SK-N-SH (cell line): ENCODE data around the gene MARCHF10. TPM values are rescaled to one million over a fixed set of nuclear protein-coding genes. Genes with fewer than 3 reads are reported as not detected.

Experiments
- CTCF ChIA-PET: fragments of 300-600, 350-600 bp; formaldehyde crosslinking; extraction: SDS; loops from one replicate; lab custom pipeline; 2021; lab: Yijun Ruan, JAX
- POLR2A ChIA-PET: fragments of 350-600 bp; sonication (Branson Sonifier 250); formaldehyde crosslinking; extraction: SDS; loops from one replicate; lab custom pipeline; 2020; ENCODE audit warnings: antibody characterized with exemption, inconsistent platforms; lab: Yijun Ruan, JAX
- DNase-seq: peaks from one replicate; pipeline ENCODE4 v3.0.0; 2012
- H2AFZ ChIP-seq: fragments of 200-600 bp; sonication (generic); 2 replicates; pipeline ENCODE4 v1.8.1; 2016; ENCODE audit warnings: antibody characterized with exemption, mild to moderate bottlenecking, low read depth
- H3F3A ChIP-seq: fragments of 200-600 bp; sonication (generic); replicated peaks from 2 replicates; pipeline ENCODE3; 2016; ENCODE audit warnings: antibody characterized with exemption, mild to moderate bottlenecking; ENCODE audit not compliant: insufficient read depth
- H3K27ac ChIP-seq, 2 experiments: fragments of 200-500 bp in 1 of 2; fragments of 200-600 bp in 1 of 2; sonication (Bioruptor generic) in 1 of 2; sonication (generic), shearing (Covaris generic) in 1 of 2; 2 replicates each; pipeline versions ENCODE4 v1.5.1 to v1.6.1; 2014 to 2016; ENCODE audit warnings: low read depth in 2 of 2, inconsistent platforms in 1 of 2, low read length in 1 of 2, mild to moderate bottlenecking in 1 of 2, mixed read lengths in 1 of 2
- H3K27me3 ChIP-seq: fragments of 200-600 bp; sonication (generic), shearing (Covaris generic); 2 replicates; pipeline ENCODE4 v1.6.1; 2016; ENCODE audit warnings: mixed run types; ENCODE audit not compliant: insufficient read depth
- H3K36me3 ChIP-seq, 2 experiments: fragments of 200-500 bp in 1 of 2; fragments of 200-600 bp in 1 of 2; sonication (Bioruptor generic) in 1 of 2; sonication (generic) in 1 of 2; replicated peaks in 1 of 2; 2 replicates each; pipeline versions ENCODE3 to v1.5.1; 2014 to 2016; ENCODE audit warnings: low read length in 1 of 2, mild to moderate bottlenecking in 1 of 2; ENCODE audit not compliant: insufficient read depth in 2 of 2, control insufficient read depth in 1 of 2
- H3K4me1 ChIP-seq, 2 experiments: fragments of 200-500 bp in 1 of 2; fragments of 200-600 bp in 1 of 2; sonication (Bioruptor generic) in 1 of 2; sonication (generic), shearing (Covaris generic) in 1 of 2; 2 replicates each; pipeline versions ENCODE4 v1.5.1 to v1.6.1; 2014 to 2016; ENCODE audit warnings: low read depth in 1 of 2, low read length in 1 of 2, mixed run types in 1 of 2; ENCODE audit not compliant: insufficient read depth in 2 of 2, control insufficient read depth in 1 of 2
- H3K4me2 ChIP-seq: fragments of 200-600 bp; sonication (generic), shearing (Covaris generic); 2 replicates; pipeline ENCODE4 v1.6.1; 2017; ENCODE audit warnings: mixed run types
- H3K4me3 ChIP-seq, 2 experiments: fragments of 200-500 bp in 1 of 2; fragments of 200-600 bp in 1 of 2; sonication (Bioruptor generic) in 1 of 2; sonication (generic), shearing (Covaris generic) in 1 of 2; 2 replicates each; pipeline versions ENCODE4 v1.5.1 to v1.8.1; 2014 to 2016; ENCODE audit warnings: low read depth in 2 of 2, inconsistent platforms in 1 of 2, low read length in 1 of 2, mild to moderate bottlenecking in 1 of 2, mixed read lengths in 1 of 2, moderate library complexity in 1 of 2
- H3K79me2 ChIP-seq: fragments of 200-600 bp; sonication (generic); 2 replicates; pipeline ENCODE4 v1.8.1; 2017; ENCODE audit warnings: mild to moderate bottlenecking; ENCODE audit not compliant: insufficient read depth
- H3K9ac ChIP-seq: fragments of 200-600 bp; sonication (generic); 2 replicates; pipeline ENCODE4 v1.6.1; 2017; ENCODE audit warnings: mixed run types
- H3K9me2 ChIP-seq: fragments of 200-600 bp; sonication (generic); 2 replicates; pipeline ENCODE4 v1.6.1; 2017; ENCODE audit warnings: mixed run types
- H3K9me3 ChIP-seq: fragments of 200-600 bp; sonication (generic); 2 replicates; pipeline ENCODE4 v1.6.1; 2017; ENCODE audit warnings: mixed run types, mild to moderate bottlenecking, moderate library complexity
- H4K20me1 ChIP-seq: fragments of 200-600 bp; sonication (generic); 2 replicates; pipeline ENCODE4 v1.6.1; 2017; ENCODE audit warnings: mild to moderate bottlenecking, mixed run types; ENCODE audit not compliant: insufficient read depth
- CTCF ChIP-seq: fragments of 200-600 bp; sonication (generic); IDR thresholded peaks from 2 replicates; pipeline ENCODE4 v1.6.1; 2017; ENCODE audit warnings: antibody characterized with exemption, mild to moderate bottlenecking, moderate library complexity
- ELF1 ChIP-seq: IDR thresholded peaks from 2 replicates; pipeline ENCODE4 v1.4.0; 2012
- EP300 ChIP-seq, 2 experiments: IDR thresholded peaks; 2 replicates each; pipeline versions ENCODE4 v1.4.0 to v1.6.1; 2012; ENCODE audit warnings: borderline replicate concordance in 1 of 2, low read depth in 1 of 2, low read length in 1 of 2
- EZH2phosphoT487 ChIP-seq: fragments of 200-600 bp; sonication (generic); IDR thresholded peaks from 2 replicates; pipeline ENCODE4 v1.6.1; 2017; ENCODE audit warnings: low read depth, mixed run types, mild to moderate bottlenecking, antibody characterized with exemption, moderate library complexity, borderline replicate concordance
- FOSL2 ChIP-seq: IDR thresholded peaks from 2 replicates; pipeline ENCODE4 v1.4.0; 2012; ENCODE audit warnings: low read depth, mild to moderate bottlenecking, moderate library complexity, borderline replicate concordance
- GATA2 ChIP-seq: sonication (generic); formaldehyde crosslinking; IDR thresholded peaks from 2 replicates; pipeline ENCODE4 v1.5.0; 2020; ENCODE audit warnings: mild to moderate bottlenecking, missing genetic modification reagents
- IRF3 ChIP-seq: fragments of 150-350 bp; IDR thresholded peaks from 2 replicates; pipeline ENCODE4 v1.6.1; 2016; ENCODE audit warnings: mild to moderate bottlenecking, low read depth, low read length
- JUND ChIP-seq: IDR thresholded peaks from 2 replicates; pipeline ENCODE4 v1.4.0; 2012
- PBX3 ChIP-seq: IDR thresholded peaks from 2 replicates; pipeline ENCODE4; 2012
- RCOR1 ChIP-seq: fragments of 150-350 bp; IDR thresholded peaks from 2 replicates; pipeline ENCODE4 v1.6.1; 2017; ENCODE audit warnings: antibody characterized with exemption, low read length
- RFX5 ChIP-seq: IDR thresholded peaks from 2 replicates; pipeline ENCODE4 v1.6.1; 2012; ENCODE audit warnings: mild to moderate bottlenecking, improper control_type of control experiment, low read length
- TCF12 ChIP-seq: IDR thresholded peaks from 2 replicates; pipeline ENCODE4 v1.4.0; 2012
- ZBTB33 ChIP-seq: IDR thresholded peaks from 2 replicates; pipeline ENCODE4 v1.4.0; 2012; ENCODE audit warnings: low read depth, borderline replicate concordance
- WGBS: methylation state at CpG from one replicate; pipeline ENCODE4 v1.1.6; 2017; ENCODE audit warnings: low lambda C conversion rate; 5-methylcytosine and 5-hydroxymethylcytosine counted together
- polyA plus RNA-seq, 3 experiments: library from polyadenylated mRNA; depleted of rRNA; stranded (reverse); fragments of >200 nt; gene quantifications; 2 replicates each; pipeline ENCODE4 v1.2.3, GENCODE V29; 2012

MARCHF10 gene
- polyA plus RNA-seq, 1 of the 3 experiments (the other 2 are of a cell fraction): 0.16 TPM

- H3K4me3 ChIP-seq: no peak overlapping the region
- H3K9me2 ChIP-seq: no peaks in the 10 kb centered on the region
- DNase-seq: no peak
- ChIA-PET CTCF (interaction anchor here (0.7 to 5.2 kb wide), 7 partner anchors 8 to 724 kb away, joined by 3 to 26 read pairs (median 6); no protein-coding TSS in a partner anchor), POLR2A (interaction anchor here (0.6 kb wide), 1 partner anchor 260 kb away, joined by 3 read pairs; no protein-coding TSS in a partner anchor)
- peaks cover 25% of the 10 kb centered on the region for H3F3A ChIP-seq
- peaks cover 10% of the 10 kb centered on the region; the same call in 1 of the 2 replicates for H3K79me2 ChIP-seq
- no peak overlapping the region for H2AFZ ChIP-seq
- WGBS: 90% methylated on average over 8 of the region's 8 CpGs
- no peaks in the 10 kb centered on the region for H4K20me1 ChIP-seq
- TF ChIP-seq ELF1 (no peak), GATA2 (CRISPR knock-in tag) (no peak), RFX5 (no peak), RCOR1 (no peak), CTCF (no peak), PBX3 (no peak), EP300 (IDR thresholded peaks at IDR 0.05; ENCODE audit: borderline replicate concordance in 1 of 2, low read depth in 1 of 2, low read length in 1 of 2) (no peak), JUND (no peak), FOSL2 (no peak), ZBTB33 (no peak), IRF3 (no peak), TCF12 (no peak), EZH2phosphoT487 (no peak)
- no peak overlapping the region for H3K9ac ChIP-seq
- H3K36me3 ChIP-seq: no peaks in the 10 kb centered on the region
- H3K27ac ChIP-seq: no peak overlapping the region
- no peaks in the 10 kb centered on the region for H3K27me3 ChIP-seq
- H3K4me2 ChIP-seq: no peak overlapping the region
- H3K9me3 ChIP-seq: no peaks in the 10 kb centered on the region
- H3K4me1 ChIP-seq: peaks cover 15 to 35% of the 10 kb centered on the region in 2 experiments; a peak in 3 of 4 replicates
These were observed 106.4 kb downstream of the MARCHF10 start for GRCh38 chr17:62701706-62702085.
